NCI-H187 (cell line): ENCODE measurements around the gene KSR1.
"Not testable (repeated sequence)": the region's sequence is repeated elsewhere in the genome, so short reads cannot be mapped to it uniquely, and the experiment has no call there.

Experiments used
- DNase-seq, 2 experiments: peaks; one replicate each; lab custom pipeline; 2025; lab: John Stamatoyannopoulos, UW

The KSR1 gene

DNA sequence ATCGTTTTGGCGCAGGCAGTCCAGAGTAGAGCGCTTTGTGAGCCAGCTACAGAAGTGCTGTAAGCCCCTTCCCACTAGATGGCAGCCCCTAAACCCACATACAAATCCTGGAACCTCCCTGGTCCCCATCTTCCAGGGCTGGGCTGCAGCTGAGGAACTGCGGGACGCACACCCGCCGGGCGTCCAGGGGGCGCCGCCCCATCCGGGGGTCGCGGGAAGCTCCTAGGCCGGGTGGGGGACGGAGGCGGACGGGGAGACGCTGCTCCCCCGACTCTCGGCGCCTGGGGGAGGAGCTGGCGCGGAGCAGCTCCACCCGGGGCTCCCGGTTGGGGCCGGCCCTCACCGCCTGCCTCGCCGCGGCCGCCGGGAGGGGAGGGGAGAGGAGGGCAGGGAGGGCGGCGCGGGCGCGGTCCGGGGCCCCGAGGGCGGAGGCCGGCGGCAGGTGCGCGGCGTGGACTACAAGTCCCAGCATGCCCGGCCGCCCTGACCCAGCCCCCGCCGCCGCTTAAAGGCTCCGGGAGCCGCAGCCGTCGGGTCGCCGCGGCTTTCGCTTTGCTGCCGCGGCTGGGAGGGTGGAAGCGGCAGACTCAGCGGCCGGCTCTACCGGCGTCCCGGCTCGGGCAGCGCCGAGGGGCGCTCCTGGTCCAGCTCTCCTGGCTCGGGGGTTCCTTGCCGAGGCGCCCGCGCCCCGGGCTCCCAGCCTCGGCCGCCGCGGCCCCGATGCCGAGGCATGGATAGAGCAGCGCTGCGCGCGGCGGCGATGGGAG lies at the start of gene KSR1:
KSR1 (plus strand) TSS at position 535 of the 767 bp plus-strand sequence; CDS start at position 731, 196 bp downstream.
- peak; percentile 40 to 71 for DNase-seq

DNA sequence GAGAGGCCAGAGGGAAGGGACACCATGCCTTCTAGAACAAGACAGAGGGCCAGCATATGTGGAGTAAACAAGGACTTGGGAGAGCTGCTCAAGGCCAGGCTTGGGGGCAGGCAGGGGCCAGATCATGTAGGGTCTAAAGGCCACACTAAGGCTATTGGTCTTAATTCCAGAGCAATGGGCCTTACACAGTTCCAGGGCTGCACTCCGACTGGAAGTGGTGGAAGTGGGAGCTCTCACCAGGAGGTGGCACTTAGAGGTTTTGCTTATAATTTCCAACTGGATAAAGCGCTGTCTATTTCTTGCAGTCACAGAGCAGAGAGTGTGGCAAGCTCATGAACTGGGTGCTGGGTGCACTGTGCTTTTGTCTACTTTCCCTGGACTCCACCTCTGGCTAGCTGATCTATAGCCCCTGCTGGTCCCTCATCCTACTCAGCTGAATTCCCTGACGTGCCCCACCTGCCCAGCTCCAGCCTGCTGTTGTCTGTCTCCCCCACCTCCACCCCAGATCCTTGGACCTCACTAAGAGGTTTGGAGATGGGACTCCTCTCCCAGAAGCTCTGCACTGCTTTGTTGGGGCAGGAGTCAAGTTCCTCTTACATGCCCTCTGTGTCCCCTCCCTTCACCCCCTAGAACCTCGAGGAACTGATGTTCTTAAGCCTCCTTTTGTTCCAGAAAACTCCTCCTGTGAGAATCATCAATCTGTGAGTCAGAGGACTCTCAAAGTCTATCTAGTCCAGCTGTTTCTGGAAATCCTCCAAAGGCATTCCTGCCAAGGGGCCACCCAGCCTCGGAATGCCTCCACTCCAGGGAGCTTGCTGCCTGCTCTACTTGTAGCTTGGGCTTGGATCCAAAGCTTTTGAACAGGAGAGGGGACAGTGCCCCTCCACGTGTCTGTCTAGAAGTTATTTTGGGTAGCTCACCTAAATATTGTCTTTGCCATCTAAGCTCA lies 48.1 kb upstream of the KSR1 start:
- no peak for DNase-seq

DNA sequence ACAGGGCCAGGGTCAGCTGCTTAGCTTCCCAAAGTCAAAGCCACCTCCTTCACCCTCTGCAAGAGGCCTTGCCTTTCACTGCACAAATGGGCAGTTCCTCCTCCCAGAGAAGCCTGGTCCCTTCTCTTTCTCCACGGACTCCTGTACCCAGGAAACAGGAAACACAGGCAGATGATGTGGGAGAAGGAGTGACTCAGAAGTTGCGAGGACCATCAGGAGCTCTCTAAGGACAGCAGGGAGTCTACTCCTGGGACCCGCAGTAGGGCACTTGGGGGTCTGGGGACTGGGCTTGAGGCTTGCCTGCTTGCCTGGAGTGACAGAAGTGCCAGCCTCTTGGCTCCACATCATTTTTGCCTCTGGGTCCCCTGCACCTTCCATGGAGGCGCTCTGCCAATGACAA lies 47.4 kb upstream of the KSR1 start:
- no peak for DNase-seq

DNA sequence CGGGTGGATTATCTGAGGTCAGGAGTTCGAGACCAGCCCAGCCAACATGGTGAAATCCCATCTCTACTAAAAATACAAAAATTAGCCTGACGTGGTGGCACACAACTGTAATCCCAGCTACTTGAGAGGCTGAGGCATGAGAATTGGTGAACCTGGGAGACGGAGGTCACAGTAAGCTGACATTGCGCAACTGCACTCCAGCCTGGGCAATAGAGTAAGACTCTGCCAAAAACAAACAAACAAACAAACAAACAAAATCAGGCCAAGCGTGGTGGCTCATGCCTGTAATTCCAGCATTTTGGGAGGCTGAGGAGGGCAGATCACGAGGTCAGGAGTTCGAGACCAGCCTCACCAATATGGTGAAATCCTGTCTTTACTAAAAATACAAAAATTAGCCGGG lies 44.1 kb upstream of the KSR1 start:
- not testable (repeated sequence) for DNase-seq

DNA sequence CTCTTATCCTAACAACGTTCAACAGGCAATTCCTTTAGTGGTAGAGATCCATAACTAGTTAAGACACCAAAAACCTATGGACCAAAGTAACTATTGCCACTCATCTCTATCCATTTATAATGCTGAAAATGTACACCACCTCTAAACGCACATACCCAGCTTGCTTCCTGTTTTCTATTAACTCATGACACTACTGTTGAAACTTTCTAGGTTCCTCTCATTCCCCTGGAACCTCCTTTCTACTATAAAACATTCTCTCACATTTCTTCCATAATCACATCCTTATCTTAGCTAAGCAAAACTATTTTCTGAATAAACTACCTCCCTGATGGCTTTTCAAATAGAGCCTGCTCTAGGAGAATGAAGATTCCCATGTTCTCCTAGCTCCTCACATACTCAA lies 42.9 kb upstream of the KSR1 start:
- no peak for DNase-seq

DNA sequence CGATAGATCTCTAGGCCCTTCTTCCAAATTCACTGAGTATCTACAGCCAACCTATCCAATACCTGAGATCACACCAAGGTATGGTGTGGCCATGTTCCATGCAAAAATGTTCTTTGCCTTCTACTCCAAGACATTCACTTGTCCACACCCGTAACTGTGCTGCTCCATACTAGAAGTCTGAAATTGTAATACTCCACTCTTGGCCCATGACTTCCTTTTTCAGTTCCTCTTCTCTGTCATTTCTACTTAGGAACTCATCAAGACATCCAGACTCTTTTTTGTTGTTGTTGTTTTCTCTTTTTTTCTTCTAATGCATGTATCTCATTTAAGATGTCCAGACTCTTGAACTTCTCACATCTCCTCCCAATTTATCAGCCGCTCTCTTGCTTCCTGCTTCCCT lies 42.5 kb upstream of the KSR1 start:
- DNase-seq, result no peak

DNA sequence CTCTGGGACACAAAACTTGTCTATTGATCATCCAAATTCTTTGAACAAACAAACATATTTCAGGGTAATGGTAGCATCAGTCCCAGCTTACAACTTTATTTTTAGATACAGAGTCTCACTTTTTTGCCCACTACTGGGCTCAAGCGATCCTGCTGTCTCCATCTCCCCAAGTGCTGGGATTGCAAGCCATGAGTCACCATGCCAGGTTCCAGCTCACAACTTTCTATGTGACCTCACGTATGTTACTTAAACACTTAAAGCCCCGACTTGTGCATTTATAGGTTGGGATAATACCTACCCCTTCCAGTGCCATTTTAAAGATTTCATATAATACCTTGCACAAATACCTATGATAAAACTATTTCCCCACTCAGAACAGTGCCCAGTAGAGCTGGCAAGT lies 42.0 kb upstream of the KSR1 start:
- DNase-seq, result no peak

DNA sequence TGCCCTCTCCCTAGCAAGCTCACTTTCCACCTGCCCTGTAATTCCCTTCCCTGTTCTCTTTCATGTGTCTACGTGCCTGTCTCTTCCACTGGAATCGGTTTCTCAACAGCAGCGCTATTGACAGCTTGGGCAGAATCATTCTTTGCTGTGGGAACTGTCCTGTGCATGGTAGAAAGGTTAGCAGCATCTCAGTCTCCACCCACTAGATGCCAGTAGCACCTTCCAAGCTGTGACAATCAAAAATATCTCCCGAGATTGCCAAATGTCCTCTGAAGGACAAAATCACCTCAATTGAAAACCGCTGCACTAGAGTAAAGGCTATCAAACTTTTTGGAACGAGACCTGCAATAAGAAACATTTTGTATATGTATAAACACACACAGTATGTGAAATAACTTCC lies 41.6 kb upstream of the KSR1 start:
- DNase-seq, result no peak

DNA sequence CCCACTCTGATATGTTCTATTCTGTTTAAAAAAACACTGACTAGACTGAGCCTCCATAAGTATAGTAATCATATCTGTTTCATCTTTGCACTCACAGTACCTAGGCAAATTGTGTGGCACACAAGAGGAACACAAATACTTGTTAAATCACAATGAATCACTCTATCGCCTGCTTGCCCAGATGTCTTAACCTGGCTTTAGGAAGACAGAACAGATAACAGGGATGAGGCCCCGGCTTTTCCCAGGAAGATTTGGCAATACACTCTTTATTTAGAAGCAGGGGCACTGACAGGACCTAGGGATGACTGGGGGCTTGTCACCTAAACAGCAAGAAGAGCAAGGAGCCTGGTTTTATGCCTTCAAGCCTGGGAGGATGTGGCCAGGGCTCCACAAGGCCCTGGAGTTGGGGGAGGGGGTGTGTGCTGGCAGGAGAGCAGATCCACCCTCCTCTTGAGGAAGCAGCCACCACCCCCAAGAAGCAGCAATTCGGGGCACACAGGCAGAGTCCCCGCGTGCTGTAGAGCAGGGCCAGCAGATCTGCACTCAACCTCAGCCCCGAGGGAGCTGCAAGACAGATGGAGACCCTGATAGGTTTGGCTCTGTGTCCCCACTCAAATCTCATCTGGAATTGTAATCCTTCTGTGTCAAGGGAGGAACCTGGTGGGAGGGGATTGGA lies 41.0 kb upstream of the KSR1 start:
- DNase-seq, result no peak

DNA sequence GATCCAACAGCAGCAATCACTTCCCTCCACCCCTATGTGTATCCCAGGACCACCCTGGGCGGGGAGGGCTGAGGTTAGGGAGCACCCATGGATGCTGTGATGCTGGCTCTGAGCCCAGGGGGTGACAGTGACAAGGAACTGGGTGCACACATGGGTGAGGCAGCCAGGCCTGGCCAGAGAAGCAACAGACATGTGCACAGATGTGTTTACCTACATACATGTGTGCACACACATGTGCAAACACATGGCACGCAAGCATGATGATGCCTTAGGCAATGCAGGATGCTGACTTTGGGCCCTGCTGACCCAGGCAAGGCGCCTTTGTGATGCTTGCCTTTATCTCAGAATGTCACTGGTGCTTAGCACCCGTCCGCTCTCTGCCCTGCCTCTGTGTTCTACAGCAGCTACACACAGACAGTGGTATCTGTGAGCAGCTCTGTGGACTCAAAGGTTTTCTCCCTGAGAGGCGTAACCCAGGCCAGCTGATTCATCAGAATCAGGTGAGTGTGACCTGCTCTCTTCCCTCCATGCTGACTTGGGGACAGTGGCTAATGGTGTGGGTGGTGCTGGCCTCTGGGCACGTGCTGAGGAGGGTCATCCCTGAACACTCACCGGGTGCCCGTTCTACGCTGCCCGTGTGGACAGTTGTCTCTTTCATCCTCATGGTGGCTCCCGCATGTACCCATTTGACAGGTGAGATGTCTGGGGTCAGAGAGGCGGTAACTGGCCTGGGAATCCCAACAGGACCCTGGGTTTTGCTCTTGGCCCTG lies 38.5 kb upstream of the KSR1 start:
- DNase-seq, result no peak

DNA sequence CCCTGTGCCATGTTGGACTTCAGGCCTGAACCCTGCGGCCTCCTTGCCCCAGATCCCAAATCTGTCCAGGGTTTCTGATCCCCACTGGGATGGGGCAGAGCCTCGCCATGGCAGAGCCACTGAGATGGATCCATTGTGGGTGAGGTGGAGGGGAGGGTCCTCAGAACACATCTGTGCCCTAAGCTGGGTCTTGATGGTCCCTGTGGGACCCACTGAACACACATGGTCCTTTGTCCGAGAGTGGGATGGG lies 38.0 kb upstream of the KSR1 start:
- no peak for DNase-seq

DNA sequence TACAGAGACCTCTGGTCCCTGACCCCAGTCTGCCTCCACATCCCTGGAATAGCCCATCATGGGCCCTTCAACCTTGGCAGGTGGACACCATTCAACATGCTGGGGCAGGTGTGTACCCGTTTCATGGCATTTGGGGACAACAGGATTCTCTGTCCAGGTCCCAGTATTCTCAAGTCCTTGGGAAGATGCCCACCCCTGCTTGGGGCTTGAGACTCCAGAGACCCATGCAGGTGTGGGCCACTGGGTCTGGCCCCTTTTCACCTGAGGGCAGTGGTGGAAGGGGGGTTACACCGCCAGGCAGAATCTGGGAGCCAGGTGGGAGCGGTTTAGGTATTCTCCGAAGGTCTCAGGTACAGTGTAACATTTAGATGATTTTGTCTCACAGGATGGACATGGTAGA lies 37.1 kb upstream of the KSR1 start:
- no peak for DNase-seq

DNA sequence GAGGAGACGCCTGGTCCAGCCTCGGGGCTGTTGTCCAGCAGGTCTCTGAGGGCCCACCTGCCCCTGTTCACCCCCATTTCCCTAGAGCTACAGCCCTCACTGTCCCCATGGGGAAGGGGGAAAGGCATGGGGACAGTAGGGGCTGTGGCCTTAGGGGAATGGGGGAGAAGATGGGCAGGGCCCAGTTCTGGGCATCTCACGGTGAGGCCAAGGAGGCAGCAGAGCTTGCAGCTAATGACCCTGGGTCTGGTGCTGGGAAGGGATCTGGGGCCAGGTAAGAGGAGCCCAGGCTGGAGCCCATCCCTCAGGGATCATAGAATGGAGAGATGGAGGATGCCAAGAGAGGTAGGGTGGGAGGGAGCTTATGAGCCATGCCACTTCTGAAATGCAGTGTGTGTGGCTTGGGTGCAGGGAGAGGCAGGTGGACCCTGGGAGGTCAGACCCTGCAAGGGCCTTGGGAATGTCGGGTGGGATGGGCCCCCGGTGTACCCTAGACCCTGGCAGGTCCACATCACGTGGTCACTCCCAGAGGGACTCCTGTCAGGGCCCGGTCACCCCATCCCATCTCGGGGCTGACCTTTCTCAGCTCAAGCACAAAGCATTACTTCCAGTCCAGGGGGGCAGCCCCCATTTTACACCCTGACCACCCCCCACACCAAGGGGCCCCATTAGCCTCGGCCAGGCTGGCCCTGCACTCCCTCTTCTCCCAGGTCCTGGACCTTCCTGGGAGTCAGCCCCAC lies 35.9 kb upstream of the KSR1 start:
- no peak for DNase-seq

DNA sequence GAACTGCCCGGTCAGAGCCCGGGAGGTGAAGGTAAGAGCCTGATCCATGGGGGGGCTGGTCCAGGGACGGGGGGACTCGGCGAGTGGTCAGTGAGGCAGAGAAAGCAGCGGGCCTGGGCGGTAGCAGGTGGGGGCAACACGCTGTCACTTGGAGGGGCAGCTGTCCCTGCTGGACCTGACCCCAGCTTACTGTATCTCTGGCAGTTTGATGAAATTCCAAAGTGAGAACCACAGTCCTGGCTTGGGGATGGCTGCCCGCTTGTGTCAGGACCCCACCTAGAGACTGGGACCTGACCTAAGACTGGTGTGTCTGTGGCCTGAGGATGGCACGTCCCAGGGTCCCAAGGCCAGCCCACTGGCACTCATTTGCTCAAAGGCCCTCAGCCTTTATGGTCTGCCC lies 35.1 kb upstream of the KSR1 start:
- DNase-seq, result no peak

DNA sequence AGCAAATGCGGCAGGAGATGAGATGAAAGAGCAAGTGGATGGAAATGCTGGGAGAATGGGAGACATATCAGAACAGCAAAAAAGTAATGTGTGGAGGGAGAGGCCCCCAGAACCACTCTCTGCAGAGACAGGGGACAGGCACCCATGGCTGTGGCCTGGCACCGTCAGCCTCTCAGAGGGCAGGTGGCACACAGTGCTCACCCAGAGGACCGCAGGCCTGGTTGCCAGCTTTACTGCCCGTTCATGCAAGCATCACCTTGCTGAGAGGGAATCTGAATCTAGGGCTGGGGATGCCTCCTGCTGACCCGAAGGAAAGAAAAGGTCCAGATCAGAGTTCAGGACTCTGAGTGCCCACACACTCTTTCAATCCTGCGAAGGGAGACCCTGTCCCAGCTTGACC lies 34.6 kb upstream of the KSR1 start:
- DNase-seq, result not testable (repeated sequence)

DNA sequence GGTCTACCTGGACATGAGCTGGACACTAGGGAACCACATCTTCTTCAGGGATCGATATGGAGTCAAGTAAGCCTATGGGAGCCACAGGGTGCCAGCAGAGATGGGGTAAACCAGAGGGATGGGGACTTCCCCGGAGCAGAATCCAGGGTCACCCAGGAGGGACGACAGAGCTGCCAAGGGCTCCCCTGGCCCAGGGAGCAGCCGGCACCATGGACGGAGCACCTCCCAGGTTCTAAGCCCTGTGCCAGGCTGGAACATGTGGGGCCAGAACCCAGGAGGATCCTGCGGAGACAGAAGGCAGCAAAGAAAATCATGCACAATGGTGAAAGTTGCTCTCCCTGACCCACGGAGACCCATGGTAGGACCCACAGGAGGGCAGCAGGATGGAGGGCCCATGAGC lies 33.6 kb upstream of the KSR1 start:
- no peak for DNase-seq

DNA sequence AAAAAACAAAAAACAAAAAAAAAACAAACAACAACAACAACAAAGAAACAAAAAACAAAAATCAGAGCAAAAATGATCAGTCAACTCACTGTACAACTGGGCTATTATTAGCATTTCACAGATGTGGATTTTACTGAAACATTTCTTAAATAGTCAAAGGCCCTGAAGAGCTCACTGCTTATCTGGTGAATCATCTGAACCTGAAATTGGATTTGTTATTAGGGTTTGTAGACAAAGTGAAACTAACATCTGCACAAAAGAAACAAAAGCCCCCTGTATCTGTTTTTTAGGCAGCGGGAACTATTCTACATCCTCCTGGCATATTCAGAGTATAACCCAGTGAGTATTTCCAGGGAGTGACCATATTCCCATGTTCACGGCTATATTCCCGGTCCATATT lies 32.6 kb upstream of the KSR1 start:
- DNase-seq, result no peak

DNA sequence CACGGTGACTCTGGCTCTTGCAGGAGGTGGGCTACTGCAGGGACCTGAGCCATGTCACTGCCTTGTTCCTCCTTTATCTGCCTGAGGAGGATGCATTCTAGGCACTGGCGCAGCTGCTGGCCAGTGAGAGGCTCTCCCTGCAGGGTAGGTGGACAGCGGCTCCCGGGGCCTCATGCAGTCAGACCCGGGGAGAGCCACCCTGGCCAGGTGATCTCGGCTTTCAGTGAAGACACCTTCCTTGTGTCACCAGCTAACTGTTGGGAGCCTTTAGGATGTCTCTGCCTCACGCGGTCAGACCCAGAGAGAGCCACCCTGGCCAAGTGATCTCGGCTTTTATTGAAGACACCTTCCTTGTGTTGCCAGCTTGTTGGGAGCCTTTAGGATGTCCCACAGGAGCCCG lies 31.7 kb upstream of the KSR1 start:
- no peak for DNase-seq

DNA sequence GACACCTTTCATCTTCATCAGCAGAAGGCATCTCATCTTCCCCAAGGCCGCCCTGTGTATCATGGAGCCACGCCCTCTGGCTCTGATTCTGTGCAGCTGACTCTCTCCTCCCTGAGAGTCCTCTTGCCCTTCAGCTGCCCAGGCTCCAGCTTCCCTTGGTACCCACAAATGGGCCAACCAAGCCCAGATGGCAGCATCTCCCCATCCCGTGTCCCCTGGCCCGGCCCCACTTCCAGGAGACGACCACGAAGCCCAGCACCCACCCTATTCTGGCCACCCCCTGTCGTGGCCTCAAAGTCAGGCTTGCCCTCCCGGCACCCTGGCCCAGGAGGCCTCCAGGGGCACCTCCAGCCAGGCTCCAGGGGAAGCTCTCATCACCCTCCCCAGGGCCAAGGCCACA lies 31.3 kb upstream of the KSR1 start:
- DNase-seq, result no peak

DNA sequence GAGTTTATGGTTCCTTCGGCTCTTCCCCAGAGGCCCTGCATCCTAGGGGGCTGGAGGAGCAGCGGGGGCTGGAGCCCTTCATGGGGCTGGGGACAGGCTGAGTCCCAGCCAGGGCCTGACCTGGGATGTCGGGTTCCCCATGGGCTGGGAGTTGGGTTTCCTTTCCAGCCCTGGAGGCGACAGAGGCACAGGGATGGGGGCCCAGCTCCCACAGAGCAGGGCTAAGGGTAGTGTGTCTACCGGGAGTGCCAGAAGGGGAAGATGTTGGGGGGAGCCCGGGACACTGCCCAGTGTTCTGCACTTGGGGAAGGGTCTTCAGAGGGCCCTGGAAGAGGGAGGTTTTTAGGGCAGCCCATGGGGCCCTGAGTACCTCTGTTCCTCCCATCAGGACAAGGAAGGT lies 30.7 kb upstream of the KSR1 start:
- not testable (repeated sequence) for DNase-seq

DNA sequence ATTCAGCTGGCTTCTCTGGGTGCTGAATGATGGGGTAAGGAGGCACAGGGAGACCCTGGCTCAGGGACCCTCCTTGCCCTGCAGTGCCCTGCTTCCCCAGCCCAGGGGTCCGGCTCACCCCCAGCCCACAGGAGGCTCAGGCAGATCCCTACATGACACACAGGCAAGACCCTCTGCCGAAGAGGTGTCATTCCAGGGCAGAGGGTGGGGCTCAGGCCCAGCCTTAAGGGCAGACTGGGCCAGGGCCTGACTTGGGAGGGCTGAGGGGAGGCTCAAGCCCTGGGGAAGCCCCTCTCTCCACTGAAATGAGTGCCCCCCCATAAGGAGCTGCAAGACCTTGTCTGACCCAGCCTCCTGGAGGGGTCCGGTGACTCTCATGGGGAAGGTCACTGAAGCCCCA lies 30.3 kb upstream of the KSR1 start:
- DNase-seq, result no peak

DNA sequence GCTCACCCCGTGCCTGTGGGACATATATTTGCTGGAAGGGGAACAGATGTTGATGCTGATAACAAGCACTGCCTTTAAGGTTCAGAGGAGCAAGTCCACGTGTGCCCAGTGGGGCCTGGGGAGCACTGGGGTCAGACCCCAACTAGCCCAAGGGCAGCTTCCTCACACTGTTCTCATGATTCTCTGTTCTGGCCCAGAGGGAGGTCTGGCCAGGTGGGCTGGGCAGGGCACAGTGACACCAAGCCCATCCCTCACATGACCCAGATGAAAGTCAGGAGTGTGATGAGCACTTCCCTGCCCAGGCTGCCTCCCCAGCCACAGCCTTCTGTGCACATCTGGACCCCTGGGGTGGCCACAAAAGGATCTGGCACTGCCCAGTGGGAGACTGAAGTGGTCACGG lies 29.8 kb upstream of the KSR1 start:
- DNase-seq, result not testable (repeated sequence)
